ENCODE measurements around the gene NNT.

NNT gene

DNA sequence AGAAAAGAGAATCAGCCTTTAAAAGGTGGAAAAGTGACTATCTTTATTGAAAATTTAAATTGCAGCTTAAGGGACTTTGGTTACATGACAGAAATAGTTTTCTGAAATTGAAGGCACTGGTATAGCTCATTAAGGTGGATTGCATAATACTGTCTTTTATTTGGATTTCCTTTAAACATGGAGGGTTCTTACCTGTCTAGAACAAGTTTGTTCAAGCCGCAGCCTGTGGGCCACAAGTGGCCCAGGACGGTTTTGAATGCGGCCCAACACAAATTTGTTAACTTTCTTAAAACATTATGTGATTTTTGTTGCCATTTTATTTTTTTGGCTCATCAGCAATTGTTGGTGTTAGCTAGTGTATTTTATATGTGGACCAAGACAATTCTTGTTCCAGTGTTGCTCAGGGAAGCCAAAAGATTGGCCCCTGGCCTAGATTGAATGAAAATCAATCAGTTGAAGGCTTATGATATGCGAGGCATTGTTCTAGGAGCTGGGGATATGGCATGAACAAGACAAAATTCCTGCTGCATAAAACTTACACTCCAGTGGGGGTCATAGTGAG, 18.0 kb downstream of the NNT start:
- H3K4me1 ChIP-seq (ENCODE audit: control insufficient read depth in 5 of 5, insufficient read depth in 5 of 5, low read length in 5 of 5), result peaks cover 0 to 24% (median 7%) of the 10 kb centered on the region in 5 donors
- no peaks in the 10 kb centered on the region for H3K27me3 ChIP-seq (ENCODE audit: control insufficient read depth in 5 of 5, insufficient read depth in 4 of 5, low read length in 5 of 5)
- H3K4me3 ChIP-seq (ENCODE audit: low read depth in 1 of 5, low read length in 5 of 5), result no peak overlapping the region
- H3K9me3 ChIP-seq (ENCODE audit: control insufficient read depth in 5 of 5, low read length in 5 of 5), result no peaks in the 10 kb centered on the region
- H3K36me3 ChIP-seq (ENCODE audit: control insufficient read depth in 5 of 5, insufficient read depth in 5 of 5, low read length in 5 of 5), result peaks cover 0 to 21% (median 12%) of the 10 kb centered on the region in 5 donors
- peak overlapping the region; percentile 72 for H3K27ac ChIP-seq (ENCODE audit: low read depth, low read length)
- no peak overlapping the region for H3K9ac ChIP-seq (ENCODE audit: low read length in 5 of 5)

DNA sequence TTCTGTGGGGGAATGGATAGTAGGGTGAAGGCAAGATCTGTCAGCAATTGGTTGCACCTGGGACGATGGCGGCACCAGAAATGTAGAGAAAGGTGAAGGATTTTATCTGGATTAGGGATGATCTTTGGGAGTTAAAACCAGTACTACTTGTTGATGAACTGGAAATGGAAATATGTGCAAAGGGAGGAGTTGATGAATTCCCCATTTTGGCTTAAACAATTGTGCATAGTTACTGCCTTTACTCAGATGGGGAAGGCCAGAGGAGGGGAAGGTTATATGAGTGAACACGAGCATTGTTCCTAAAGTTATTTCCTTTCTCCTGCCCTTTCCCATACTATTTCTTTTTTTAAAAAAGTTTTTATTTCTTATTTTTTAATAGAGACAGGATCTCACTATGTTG, 19.1 kb downstream of the NNT start:
- Histone ChIP-seq H3K36me3 (ENCODE audit: control insufficient read depth in 5 of 5, insufficient read depth in 5 of 5, low read length in 5 of 5) (peaks cover 0 to 18% (median 11%) of the 10 kb centered on the region in 5 donors), H3K27ac (ENCODE audit: low read depth, low read length) (no peak overlapping the region), H3K4me1 (ENCODE audit: control insufficient read depth in 5 of 5, insufficient read depth in 5 of 5, low read length in 5 of 5) (peaks cover 0 to 17% (median 9%) of the 10 kb centered on the region in 5 donors), H3K9ac (ENCODE audit: low read length in 5 of 5) (no peak overlapping the region), H3K4me3 (ENCODE audit: low read depth in 1 of 5, low read length in 5 of 5) (no peak overlapping the region), H3K27me3 (ENCODE audit: control insufficient read depth in 5 of 5, insufficient read depth in 4 of 5, low read length in 5 of 5) (no peaks in the 10 kb centered on the region), H3K9me3 (ENCODE audit: control insufficient read depth in 5 of 5, low read length in 5 of 5) (no peaks in the 10 kb centered on the region)

DNA sequence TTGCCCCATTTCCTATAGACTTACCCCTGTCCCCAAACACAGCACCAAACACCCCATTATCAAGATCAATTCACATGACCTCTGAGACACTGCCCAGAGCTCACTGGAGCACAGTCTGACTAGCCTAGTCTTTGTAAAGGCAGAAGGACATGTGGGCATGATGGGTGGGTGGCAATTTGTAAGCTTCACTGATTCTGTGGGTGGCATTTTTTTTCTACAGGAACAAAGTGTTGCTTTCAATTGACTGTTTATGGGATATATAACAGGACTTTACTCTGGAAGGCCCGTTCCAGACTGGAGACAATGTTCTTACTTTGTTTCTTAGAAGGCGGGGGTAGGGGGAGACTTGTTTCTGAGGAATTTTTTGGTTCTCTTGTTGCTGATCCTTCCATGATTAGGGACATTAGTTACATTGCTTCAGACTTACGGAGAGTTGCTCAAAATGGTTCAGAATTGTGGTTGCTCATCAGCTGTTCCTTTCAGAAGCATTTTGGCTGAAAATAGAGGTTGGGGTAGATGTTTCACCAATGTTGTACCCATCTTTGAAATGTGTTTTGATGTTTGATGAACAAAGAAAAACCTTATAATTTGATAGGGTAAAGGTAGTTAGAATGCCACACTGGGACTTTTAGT, 20.2 kb downstream of the NNT start:
- no peaks in the 10 kb centered on the region for H3K9me3 ChIP-seq (ENCODE audit: control insufficient read depth in 5 of 5, low read length in 5 of 5)
- H3K4me3 ChIP-seq (ENCODE audit: low read depth in 1 of 5, low read length in 5 of 5), result no peak overlapping the region
- H3K36me3 ChIP-seq (ENCODE audit: control insufficient read depth in 5 of 5, insufficient read depth in 5 of 5, low read length in 5 of 5), result peaks cover 0 to 14% (median 5%) of the 10 kb centered on the region in 5 donors
- no peaks in the 10 kb centered on the region for H3K27me3 ChIP-seq (ENCODE audit: control insufficient read depth in 5 of 5, insufficient read depth in 4 of 5, low read length in 5 of 5)
- no peak overlapping the region for H3K9ac ChIP-seq (ENCODE audit: low read length in 5 of 5)
- no peak overlapping the region for H3K27ac ChIP-seq (ENCODE audit: low read depth, low read length)
- H3K4me1 ChIP-seq (ENCODE audit: control insufficient read depth in 5 of 5, insufficient read depth in 5 of 5, low read length in 5 of 5), result peaks cover 0 to 26% (median 10%) of the 10 kb centered on the region in 5 donors

DNA sequence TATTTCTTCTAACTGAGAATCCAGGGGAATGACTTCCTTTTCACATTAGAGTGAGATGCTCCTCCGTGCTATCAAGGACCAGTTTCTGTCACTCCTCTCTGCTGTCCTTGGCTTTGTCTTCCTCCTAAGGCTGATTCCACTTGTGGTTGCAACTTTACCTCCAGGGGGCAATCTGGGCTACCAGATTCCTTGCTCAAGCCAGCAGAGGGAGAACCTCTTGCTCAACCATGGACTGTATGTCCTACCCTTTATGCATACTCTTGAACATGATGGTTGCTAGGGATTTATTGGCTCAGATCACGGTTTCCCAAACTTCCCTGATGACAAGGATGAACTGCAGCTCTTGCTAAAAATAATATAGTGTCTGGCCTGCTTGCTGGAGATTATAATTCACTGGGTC, 24.0 kb downstream of the NNT start:
- H3K9me3 ChIP-seq (ENCODE audit: control insufficient read depth in 5 of 5, low read length in 5 of 5), result no peaks in the 10 kb centered on the region
- no peak overlapping the region for H3K9ac ChIP-seq (ENCODE audit: low read length in 5 of 5)
- peaks cover 0 to 20% (median 7%) of the 10 kb centered on the region in 5 donors for H3K4me1 ChIP-seq (ENCODE audit: control insufficient read depth in 5 of 5, insufficient read depth in 5 of 5, low read length in 5 of 5)
- no peak overlapping the region for H3K4me3 ChIP-seq (ENCODE audit: low read depth in 1 of 5, low read length in 5 of 5)
- H3K27me3 ChIP-seq (ENCODE audit: control insufficient read depth in 5 of 5, insufficient read depth in 4 of 5, low read length in 5 of 5), result no peaks in the 10 kb centered on the region
- peaks cover 3 to 19% (median 8%) of the 10 kb centered on the region in 5 donors for H3K36me3 ChIP-seq (ENCODE audit: control insufficient read depth in 5 of 5, insufficient read depth in 5 of 5, low read length in 5 of 5)
- peak overlapping the region; percentile 32 for H3K27ac ChIP-seq (ENCODE audit: low read depth, low read length)

DNA sequence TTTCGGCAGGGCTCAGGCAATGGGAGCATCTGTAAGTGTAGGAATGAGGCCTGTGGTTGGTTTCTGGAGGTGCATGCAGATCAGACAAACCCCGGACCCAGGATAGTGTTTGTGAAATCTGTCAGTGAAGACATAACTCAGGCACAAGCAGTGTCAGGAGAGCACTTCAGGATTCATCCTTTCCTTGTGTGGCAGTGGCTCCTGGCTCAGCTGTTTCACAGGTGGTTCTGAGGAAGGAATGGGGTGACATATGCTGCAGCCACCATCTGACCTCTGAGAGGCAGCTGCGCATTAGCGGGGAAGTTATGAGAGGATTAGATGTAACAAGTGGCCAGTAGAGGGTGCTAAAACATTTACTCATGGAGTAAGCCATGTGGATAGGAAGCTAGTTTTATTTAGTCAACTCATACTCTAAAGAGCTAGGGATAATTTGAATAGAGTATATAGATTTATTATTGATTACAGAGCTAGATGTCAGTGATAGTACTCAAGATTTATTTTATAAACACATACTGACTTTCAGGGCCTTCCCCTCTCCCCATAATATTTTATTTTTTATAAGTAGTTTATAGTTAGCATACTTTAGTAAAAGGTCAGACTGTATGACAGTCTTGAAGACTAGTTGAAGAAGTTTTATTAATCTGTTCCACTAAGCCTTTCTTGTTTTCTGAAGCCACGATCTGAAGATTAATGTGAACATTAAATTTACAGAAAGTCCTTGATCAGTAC, 28.4 kb downstream of the NNT start:
- no peaks in the 10 kb centered on the region for H3K9me3 ChIP-seq (ENCODE audit: control insufficient read depth in 5 of 5, low read length in 5 of 5)
- H3K9ac ChIP-seq (ENCODE audit: low read length in 5 of 5), result peak overlapping the region in 1 of 5 donors; percentile 47
- H3K36me3 ChIP-seq (ENCODE audit: control insufficient read depth in 5 of 5, insufficient read depth in 5 of 5, low read length in 5 of 5), result peaks cover 2 to 24% (median 10%) of the 10 kb centered on the region in 5 donors
- H3K27me3 ChIP-seq (ENCODE audit: control insufficient read depth in 5 of 5, insufficient read depth in 4 of 5, low read length in 5 of 5), result no peaks in the 10 kb centered on the region
- peak overlapping the region; percentile 51 for H3K27ac ChIP-seq (ENCODE audit: low read depth, low read length)
- peaks cover 2 to 35% (median 28%) of the 10 kb centered on the region in 5 donors for H3K4me1 ChIP-seq (ENCODE audit: control insufficient read depth in 5 of 5, insufficient read depth in 5 of 5, low read length in 5 of 5)
- no peak overlapping the region for H3K4me3 ChIP-seq (ENCODE audit: low read depth in 1 of 5, low read length in 5 of 5)

DNA sequence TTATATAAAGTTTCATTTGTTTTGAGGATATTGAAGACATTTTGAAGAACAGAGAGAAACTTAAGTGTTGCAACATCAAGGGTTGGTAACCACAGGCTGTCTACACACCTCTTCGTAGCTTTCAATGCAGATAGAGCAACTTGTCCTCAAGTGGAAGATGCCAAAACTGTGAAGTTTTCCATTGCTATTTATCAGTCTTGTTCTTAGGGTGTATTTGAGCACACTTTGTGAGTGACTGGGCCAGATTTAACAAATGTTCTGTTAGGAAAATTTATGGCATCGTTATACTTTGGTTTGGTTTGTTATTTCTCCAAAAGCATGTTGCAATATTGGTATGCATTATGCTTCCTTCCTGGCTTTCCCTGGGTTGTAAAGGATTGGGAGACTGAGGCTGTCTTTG, 31.6 kb downstream of the NNT start:
- Histone ChIP-seq H3K27ac (ENCODE audit: low read depth, low read length) (peak overlapping the region; percentile 87), H3K4me3 (ENCODE audit: low read depth in 1 of 5, low read length in 5 of 5) (no peak overlapping the region), H3K9me3 (ENCODE audit: control insufficient read depth in 5 of 5, low read length in 5 of 5) (no peaks in the 10 kb centered on the region), H3K27me3 (ENCODE audit: control insufficient read depth in 5 of 5, insufficient read depth in 4 of 5, low read length in 5 of 5) (no peaks in the 10 kb centered on the region), H3K4me1 (ENCODE audit: control insufficient read depth in 5 of 5, insufficient read depth in 5 of 5, low read length in 5 of 5) (peaks cover 2 to 43% (median 38%) of the 10 kb centered on the region in 5 donors), H3K9ac (ENCODE audit: low read length in 5 of 5) (no peak overlapping the region), H3K36me3 (ENCODE audit: control insufficient read depth in 5 of 5, insufficient read depth in 5 of 5, low read length in 5 of 5) (peaks cover 2 to 22% (median 7%) of the 10 kb centered on the region in 5 donors)

DNA sequence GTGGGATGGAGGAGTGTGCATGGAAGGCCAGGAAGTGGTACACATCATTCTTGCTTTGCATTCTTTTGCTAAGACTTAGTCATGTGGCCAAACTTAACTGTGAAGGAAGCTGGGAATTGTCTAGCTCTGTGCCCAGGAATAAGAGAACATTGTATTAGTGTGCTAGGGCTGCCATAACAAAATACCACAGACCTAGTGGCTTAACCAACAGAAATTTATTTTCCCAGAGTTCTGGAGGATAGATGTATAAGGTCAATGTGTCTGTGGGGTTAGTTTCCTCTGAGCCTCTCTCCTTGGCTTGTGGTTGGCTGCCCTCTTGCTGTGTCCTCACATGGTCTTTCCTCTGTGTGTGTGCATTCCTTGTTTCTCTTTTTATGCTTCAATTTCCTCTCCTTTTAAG, 32.4 kb downstream of the NNT start:
- H3K27me3 ChIP-seq (ENCODE audit: control insufficient read depth in 5 of 5, insufficient read depth in 4 of 5, low read length in 5 of 5), result no peaks in the 10 kb centered on the region
- peaks cover 2 to 22% (median 7%) of the 10 kb centered on the region in 5 donors for H3K36me3 ChIP-seq (ENCODE audit: control insufficient read depth in 5 of 5, insufficient read depth in 5 of 5, low read length in 5 of 5)
- peaks cover 2 to 47% (median 43%) of the 10 kb centered on the region in 5 donors for H3K4me1 ChIP-seq (ENCODE audit: control insufficient read depth in 5 of 5, insufficient read depth in 5 of 5, low read length in 5 of 5)
- peak overlapping the region; percentile 87 for H3K27ac ChIP-seq (ENCODE audit: low read depth, low read length)
- peak overlapping the region in 1 of 5 donors; percentile 21 for H3K9ac ChIP-seq (ENCODE audit: low read length in 5 of 5)
- H3K9me3 ChIP-seq (ENCODE audit: control insufficient read depth in 5 of 5, low read length in 5 of 5), result no peaks in the 10 kb centered on the region
- H3K4me3 ChIP-seq (ENCODE audit: low read depth in 1 of 5, low read length in 5 of 5), result no peak overlapping the region

DNA sequence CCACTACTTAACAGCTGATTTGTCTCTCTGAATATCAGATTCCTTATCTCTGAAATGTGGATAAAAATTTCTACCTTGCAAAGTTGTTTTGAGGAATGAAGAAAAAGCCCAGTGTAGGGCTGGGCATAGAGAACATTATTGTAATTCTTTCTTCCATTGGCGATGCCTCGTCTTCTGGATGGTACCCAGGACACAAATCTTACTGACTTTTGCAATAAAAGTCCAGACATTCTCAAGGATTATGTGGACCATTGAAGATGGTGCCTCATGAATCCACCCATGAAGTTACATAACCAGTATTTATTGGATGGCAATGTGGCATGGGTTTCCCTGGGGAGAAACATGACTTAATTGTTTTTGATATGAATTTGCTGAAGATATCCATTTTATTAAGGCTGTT, 33.1 kb downstream of the NNT start:
- H3K4me1 ChIP-seq (ENCODE audit: control insufficient read depth in 5 of 5, insufficient read depth in 5 of 5, low read length in 5 of 5), result peaks cover 2 to 48% (median 42%) of the 10 kb centered on the region in 5 donors
- H3K27me3 ChIP-seq (ENCODE audit: control insufficient read depth in 5 of 5, insufficient read depth in 4 of 5, low read length in 5 of 5), result no peaks in the 10 kb centered on the region
- peak overlapping the region in 1 of 5 donors; percentile 61 for H3K9ac ChIP-seq (ENCODE audit: low read length in 5 of 5)
- no peaks in the 10 kb centered on the region for H3K9me3 ChIP-seq (ENCODE audit: control insufficient read depth in 5 of 5, low read length in 5 of 5)
- H3K36me3 ChIP-seq (ENCODE audit: control insufficient read depth in 5 of 5, insufficient read depth in 5 of 5, low read length in 5 of 5), result peaks cover 2 to 18% (median 4%) of the 10 kb centered on the region in 5 donors
- no peak overlapping the region for H3K4me3 ChIP-seq (ENCODE audit: low read depth in 1 of 5, low read length in 5 of 5)
- peak overlapping the region; percentile 87 for H3K27ac ChIP-seq (ENCODE audit: low read depth, low read length)

DNA sequence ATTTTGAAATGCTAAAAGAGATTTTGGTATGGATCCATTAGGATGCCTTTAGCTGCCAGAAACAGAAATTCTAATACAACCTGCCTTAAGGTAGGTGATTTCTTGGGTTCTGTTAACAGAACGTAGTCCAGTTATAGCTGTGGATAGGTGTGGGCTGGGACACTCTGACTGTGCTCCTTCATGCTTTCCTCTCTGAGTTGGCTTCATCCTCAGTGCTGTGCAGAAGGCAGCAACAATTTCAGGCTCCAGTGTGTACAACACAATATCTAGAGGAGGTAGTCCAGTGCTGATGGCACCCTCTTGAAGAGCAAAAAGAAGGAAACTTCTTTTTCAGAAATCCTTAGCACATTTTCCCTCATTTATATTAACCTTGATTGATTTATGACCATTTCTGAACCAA, 34.4 kb downstream of the NNT start:
- Histone ChIP-seq H3K27me3 (ENCODE audit: control insufficient read depth in 5 of 5, insufficient read depth in 4 of 5, low read length in 5 of 5) (no peaks in the 10 kb centered on the region), H3K36me3 (ENCODE audit: control insufficient read depth in 5 of 5, insufficient read depth in 5 of 5, low read length in 5 of 5) (peaks cover 0 to 18% (median 2%) of the 10 kb centered on the region in 5 donors), H3K9me3 (ENCODE audit: control insufficient read depth in 5 of 5, low read length in 5 of 5) (no peaks in the 10 kb centered on the region), H3K4me3 (ENCODE audit: low read depth in 1 of 5, low read length in 5 of 5) (no peak overlapping the region), H3K27ac (ENCODE audit: low read depth, low read length) (peak overlapping the region; percentile 87), H3K9ac (ENCODE audit: low read length in 5 of 5) (peak overlapping the region in 2 of 5 donors; percentile 44 to 61), H3K4me1 (ENCODE audit: control insufficient read depth in 5 of 5, insufficient read depth in 5 of 5, low read length in 5 of 5) (peaks cover 2 to 58% (median 48%) of the 10 kb centered on the region in 5 donors)

DNA sequence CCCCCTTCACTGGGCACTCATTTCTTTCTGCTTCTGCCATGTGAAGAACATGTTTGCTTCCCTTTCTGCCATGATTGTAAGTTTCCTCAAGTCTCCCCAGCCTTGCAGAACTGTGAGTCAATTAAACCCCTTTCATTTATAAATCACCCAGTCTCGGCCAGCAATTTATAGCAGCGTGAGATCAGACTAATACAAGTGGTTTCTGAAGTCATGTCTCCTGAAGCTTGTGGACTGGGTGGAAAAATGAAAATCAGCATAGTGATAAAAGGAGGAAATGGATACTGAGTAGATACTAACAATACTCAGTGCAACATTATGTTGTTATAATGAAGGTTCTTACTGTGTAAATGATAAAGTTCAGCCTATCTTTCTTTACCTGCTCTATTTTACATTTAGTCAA, 35.1 kb downstream of the NNT start:
- no peak overlapping the region for H3K4me3 ChIP-seq (ENCODE audit: low read depth in 1 of 5, low read length in 5 of 5)
- no peaks in the 10 kb centered on the region for H3K27me3 ChIP-seq (ENCODE audit: control insufficient read depth in 5 of 5, insufficient read depth in 4 of 5, low read length in 5 of 5)
- peaks cover 4 to 65% (median 50%) of the 10 kb centered on the region in 5 donors for H3K4me1 ChIP-seq (ENCODE audit: control insufficient read depth in 5 of 5, insufficient read depth in 5 of 5, low read length in 5 of 5)
- H3K27ac ChIP-seq (ENCODE audit: low read depth, low read length), result peak overlapping the region; percentile 87
- peaks cover 0 to 15% (median 2%) of the 10 kb centered on the region in 5 donors for H3K36me3 ChIP-seq (ENCODE audit: control insufficient read depth in 5 of 5, insufficient read depth in 5 of 5, low read length in 5 of 5)
- no peaks in the 10 kb centered on the region for H3K9me3 ChIP-seq (ENCODE audit: control insufficient read depth in 5 of 5, low read length in 5 of 5)
- H3K9ac ChIP-seq (ENCODE audit: low read length in 5 of 5), result peak overlapping the region in 2 of 5 donors; percentile 24 to 44

Measured in subcutaneous abdominal adipose tissue (tissue), 5 donors.